Activated B cell treated with CpG ODN at 0.5 μM for 24 hours (primary cell): Measurements from ENCODE around the gene SERPINA3. TPM values are rescaled to one million over a fixed set of nuclear protein-coding genes. Genes with fewer than 3 reads are reported as not detected.

Source experiments
- ATAC-seq: fragments of 200-7000 bp; cut with Tn5 transposase; one replicate; pipeline ENCODE4 v1.10.0; 2021; ENCODE audit warnings: low read depth, mild to moderate bottlenecking, moderate library complexity
- CTCF ChIA-PET: fragments of 350-600 bp; sonication (Branson Sonifier 250); formaldehyde crosslinking; loops from one replicate; lab custom pipeline; 2021; ENCODE audit warnings: antibody characterized with exemption; lab: Charles Lee
- POLR2A ChIA-PET: fragments of 350-600 bp; sonication (Branson Sonifier 250); formaldehyde crosslinking; loops from one replicate; lab custom pipeline; 2021; ENCODE audit warnings: antibody characterized with exemption; lab: Charles Lee
- DNase-seq: peaks from one replicate; pipeline ENCODE4 v3.0.0; 2022
- H3K27ac Mint-ChIP-seq: one replicate; pipeline ENCODE4 v1.8.0; 2020; ENCODE audit warnings: mixed read lengths
- H3K27me3 Mint-ChIP-seq: one replicate; pipeline ENCODE4 v1.8.0; 2021; ENCODE audit warnings: mixed read lengths
- H3K36me3 Mint-ChIP-seq: one replicate; pipeline ENCODE4 v1.8.0; 2021; ENCODE audit warnings: low read depth, mixed read lengths
- H3K4me1 Mint-ChIP-seq: one replicate; pipeline ENCODE4 v1.8.0; 2021; ENCODE audit warnings: mixed read lengths
- H3K4me3 Mint-ChIP-seq: one replicate; pipeline ENCODE4 v1.8.0; 2020; ENCODE audit warnings: mild to moderate bottlenecking, mixed read lengths
- H3K9me3 Mint-ChIP-seq: one replicate; pipeline ENCODE4 v1.8.0; 2020; ENCODE audit warnings: mixed read lengths
- CTCF ChIP-seq: fragments of 200-600 bp; IDR thresholded peaks from one replicate; pipeline ENCODE4 v1.8.0; 2022; ENCODE audit warnings: antibody characterized with exemption, mild to moderate bottlenecking
- intact Hi-C: fragments of 100-400 bp; cut with micrococcal nuclease; formaldehyde crosslinking; loops from one replicate; pipeline ENCODE4 v1.15.1; 2024
- total RNA-seq: library from RNA; stranded (reverse); gene quantifications from 2 replicates; pipeline ENCODE4 v1.2.3, GENCODE V29; 2022

SERPINA3 gene
- total RNA-seq, 1 donor from 2014 or later, result not detected

DNA sequence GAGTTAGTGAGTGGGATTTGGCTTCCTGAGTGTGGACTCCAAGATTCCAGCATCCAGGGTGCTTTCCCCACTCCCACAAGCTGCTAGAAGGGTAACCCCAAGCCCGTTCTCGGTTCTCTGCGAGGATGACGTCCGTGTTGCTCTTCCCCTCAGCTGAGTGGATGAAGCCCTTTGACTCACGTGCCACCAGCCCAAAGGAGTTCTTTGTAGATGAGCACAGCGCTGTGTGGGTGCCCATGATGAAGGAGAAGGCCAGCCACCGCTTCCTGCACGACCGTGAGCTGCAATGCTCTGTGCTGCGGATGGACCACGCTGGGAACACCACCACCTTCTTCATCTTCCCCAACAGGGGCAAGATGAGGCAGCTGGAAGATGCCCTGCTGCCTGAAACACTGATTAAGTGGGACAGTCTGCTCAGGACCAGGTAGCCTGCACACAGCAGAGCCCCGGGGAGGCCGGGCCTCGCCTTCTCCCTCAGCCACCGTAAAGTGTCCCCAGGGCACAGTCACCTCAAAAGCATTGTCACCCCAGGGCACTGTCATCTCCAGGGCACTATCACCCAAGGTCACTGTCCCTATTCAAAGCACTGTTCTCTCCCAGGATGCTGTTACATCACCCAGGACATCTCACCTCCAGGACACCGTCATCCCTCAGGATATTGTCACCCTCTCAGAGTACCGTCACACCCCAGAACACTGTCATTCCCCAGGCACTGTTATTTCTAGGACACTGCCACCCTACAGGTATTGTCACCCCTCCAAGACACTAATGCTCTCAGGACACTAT lies 31.3 kb downstream of the SERPINA3 start:
- H3K36me3 Mint-ChIP-seq, result no peaks in the 10 kb centered on the region
- TF ChIP-seq CTCF, result no peak
- ChIA-PET POLR2A (no interaction called here), CTCF (no interaction called here)
- intact Hi-C loops, result no loop called here
- H3K4me1 Mint-ChIP-seq, result no peaks in the 10 kb centered on the region
- H3K27me3 Mint-ChIP-seq, result no peaks in the 10 kb centered on the region
- ATAC-seq (no peak), DNase-seq (no peak)
- H3K27ac Mint-ChIP-seq, result no peak overlapping the region
- H3K4me3 Mint-ChIP-seq, result no peak overlapping the region
- H3K9me3 Mint-ChIP-seq, result no peaks in the 10 kb centered on the region

- ATAC-seq, result no peak
- no peak for TF ChIP-seq CTCF
Measured at GRCh38 chr14:94644102-94644535, 31.9 kb downstream of the SERPINA3 start.

GRCh38 chr14:94646066-94646465 lies 33.9 kb downstream of the SERPINA3 start:
- TF ChIP-seq CTCF, result no peak
- POLR2A ChIA-PET, result no interaction called here
- H3K4me3 Mint-ChIP-seq, result no peak overlapping the region

More at GRCh38 chr14:94644102-94644535, 31.9 kb downstream of the SERPINA3 start:
- intact Hi-C loops, result no loop called here
- Mint-ChIP-seq H3K27me3 (no peaks in the 10 kb centered on the region), H3K4me1 (no peaks in the 10 kb centered on the region), H3K36me3 (no peaks in the 10 kb centered on the region), H3K4me3 (no peak overlapping the region), H3K27ac (no peak overlapping the region), H3K9me3 (no peaks in the 10 kb centered on the region)
- POLR2A ChIA-PET, result no interaction called here
- no peak for DNase-seq
- CTCF ChIA-PET, result no interaction called here

GRCh38 chr14:94646481-94646880 lies 34.3 kb downstream of the SERPINA3 start:
- DNase-seq (no peak), ATAC-seq (no peak)
- no peak for TF ChIP-seq CTCF
- ChIA-PET CTCF (no interaction called here), POLR2A (no interaction called here)
- intact Hi-C loops, result no loop called here
- Mint-ChIP-seq H3K36me3 (no peaks in the 10 kb centered on the region), H3K4me3 (no peak overlapping the region), H3K27ac (no peak overlapping the region), H3K4me1 (no peaks in the 10 kb centered on the region), H3K27me3 (no peaks in the 10 kb centered on the region), H3K9me3 (no peaks in the 10 kb centered on the region)

More at GRCh38 chr14:94646066-94646465, 33.9 kb downstream of the SERPINA3 start:
- CTCF ChIA-PET, result no interaction called here
- Mint-ChIP-seq H3K36me3 (no peaks in the 10 kb centered on the region), H3K4me1 (no peaks in the 10 kb centered on the region), H3K27ac (no peak overlapping the region), H3K9me3 (no peaks in the 10 kb centered on the region), H3K27me3 (no peaks in the 10 kb centered on the region)
- ATAC-seq (no peak), DNase-seq (no peak)
- intact Hi-C loops, result no loop called here

- Mint-ChIP-seq H3K36me3 (no peaks in the 10 kb centered on the region), H3K27ac (no peak overlapping the region), H3K4me1 (no peaks in the 10 kb centered on the region), H3K27me3 (no peaks in the 10 kb centered on the region), H3K9me3 (no peaks in the 10 kb centered on the region), H3K4me3 (no peak overlapping the region)
- DNase-seq (no peak), ATAC-seq (no peak)
- CTCF ChIA-PET, result no interaction called here
- TF ChIP-seq CTCF, result no peak
- intact Hi-C loops, result no loop called here
- POLR2A ChIA-PET, result no interaction called here
Measured at GRCh38 chr14:94648801-94649200, 36.6 kb downstream of the SERPINA3 start.
